HepG2 (cell line): ENCODE measurements around the gene ANKRD61. TPM values are rescaled to one million over a fixed set of nuclear protein-coding genes. Genes with fewer than 3 reads are reported as not detected.
A peak's percentile ranks its signal among the peaks of the same experiment; 100 is the strongest.
"Not testable (repeated sequence)": the region's sequence is repeated elsewhere in the genome, so short reads cannot be mapped to it uniquely, and the experiment has no call there.

Source experiments
- ATAC-seq: fragments of 200-7000 bp; cut with Tn5 transposase; 3 replicates; pipeline ENCODE4 v1.9.1; 2020; ENCODE audit warnings: mild to moderate bottlenecking, moderate library complexity
- Bru-seq: library from RNA; stranded (reverse); fragments of 400-500 nt; gene quantifications from one replicate; lab custom pipeline; 2021; lab: Mats Ljungman, UMichigan
- BruChase-seq, 2 experiments: library from RNA; stranded (reverse); fragments of 400-500 nt; gene quantifications; one replicate each; lab custom pipeline; 2021; lab: Mats Ljungman, UMichigan
- BruUV-seq: library from RNA; stranded (reverse); fragments of 400-500 nt; replicated peaks from 2 replicates; lab custom pipeline; 2021; lab: Mats Ljungman, UMichigan
- CTCF ChIA-PET: fragments of 300-600 bp; formaldehyde crosslinking; extraction: SDS; loops from one replicate; lab custom pipeline; 2021; ENCODE audit warnings: low total read pairs, inconsistent platforms, low intra/inter-chr PET ratio; lab: Yijun Ruan, JAX
- POLR2A ChIA-PET: fragments of 350-600 bp; sonication (Branson Sonifier 250); formaldehyde crosslinking; loops from one replicate; lab custom pipeline; 2020; ENCODE audit warnings: antibody characterized with exemption, inconsistent platforms; lab: Yijun Ruan, JAX
- DNase-seq: peaks from one replicate; pipeline ENCODE4 v3.0.0-alpha.2; 2015; ENCODE audit warnings: low spot score
- FAIRE-seq: peaks from 3 replicates; lab custom pipeline; 2011; peaks lifted over from hg19 to GRCh38; lab: Jason Lieb, UNC
- H2AFZ ChIP-seq: one replicate; pipeline ENCODE4 v1.6.1; 2011; ENCODE audit warnings: low read length, inconsistent platforms
- H3K27ac ChIP-seq: fragments of 300-600 bp; 3 replicates; pipeline ENCODE4 v1.8.0; 2011; ENCODE audit warnings: mixed run types, mild to moderate bottlenecking, mixed read lengths, low read length, inconsistent platforms; ENCODE audit not compliant: insufficient read depth; ENCODE audit errors: extremely low read length
- H3K27me3 ChIP-seq, 2 experiments: fragments of 200-600 bp in 1 of 2; 2 replicates in 1 of 2; 3 replicates in 1 of 2; pipeline versions ENCODE4 v1.6.0 to v1.8.0; 2011; ENCODE audit warnings: low read length in 2 of 2, mild to moderate bottlenecking in 2 of 2, moderate library complexity in 2 of 2, inconsistent platforms in 1 of 2; ENCODE audit not compliant: insufficient read depth in 2 of 2, control insufficient read depth in 1 of 2
- H3K36me3 ChIP-seq, 2 experiments: fragments of 200-600 bp in 1 of 2; replicated peaks in 1 of 2; 2 replicates in 1 of 2; 3 replicates in 1 of 2; pipeline versions ENCODE4 v1.5.1 to v1.8.0; 2011; ENCODE audit warnings: low read length in 2 of 2, inconsistent platforms in 1 of 2; ENCODE audit not compliant: insufficient read depth in 2 of 2, control insufficient read depth in 1 of 2
- H3K4me1 ChIP-seq: 2 replicates; pipeline ENCODE4 v1.5.1; 2012; ENCODE audit warnings: low read length, inconsistent platforms; ENCODE audit not compliant: insufficient read depth
- H3K4me2 ChIP-seq: 2 replicates; pipeline ENCODE4 v1.6.0; 2011; ENCODE audit warnings: low read depth, low read length, inconsistent platforms
- H3K4me3 ChIP-seq, 3 experiments: fragments of 200-600 bp in 1 of 3; sonication (generic), shearing (Covaris generic) in 1 of 3; replicated peaks in 1 of 3; 2 replicates each; pipeline ENCODE4 v1.5.1; 2011 to 2016; ENCODE audit warnings: low read length in 3 of 3, inconsistent platforms in 2 of 3, low read depth in 2 of 3, mild to moderate bottlenecking in 2 of 3, control low read depth in 1 of 3, mixed read lengths in 1 of 3; ENCODE audit not compliant: insufficient read depth in 1 of 3
- H3K79me2 ChIP-seq: one replicate; pipeline ENCODE4 v1.6.1; 2011; ENCODE audit warnings: low read length, inconsistent platforms; ENCODE audit not compliant: insufficient read depth
- H3K9ac ChIP-seq: 2 replicates; pipeline ENCODE4 v1.6.0; 2011; ENCODE audit warnings: mild to moderate bottlenecking, low read depth, low read length, inconsistent platforms; ENCODE audit not compliant: insufficient read depth
- H3K9me3 ChIP-seq: 2 replicates; pipeline ENCODE4 v1.5.1; 2012; ENCODE audit warnings: mild to moderate bottlenecking, low read length
- H4K20me1 ChIP-seq: 2 replicates; pipeline ENCODE4 v1.6.0; 2011; ENCODE audit warnings: inconsistent platforms, mild to moderate bottlenecking, low read length, moderate library complexity; ENCODE audit not compliant: insufficient read depth
- MAFF ChIP-seq: IDR thresholded peaks from 2 replicates; pipeline ENCODE4 v1.6.1; 2011; ENCODE audit warnings: low read depth, low read length, improper control_type of control experiment
- MAFK ChIP-seq, 2 experiments: IDR thresholded peaks in 1 of 2; conservative IDR thresholded peaks in 1 of 2; 2 replicates each; pipeline ENCODE4 v1.6.1; 2011; ENCODE audit warnings: improper control_type of control experiment in 2 of 2, low read length in 2 of 2
- ZNF713 ChIP-seq: sonication (generic); formaldehyde crosslinking; IDR thresholded peaks from 2 replicates; pipeline ENCODE4 v1.4.0; 2020; ENCODE audit warnings: mild to moderate bottlenecking, missing genetic modification reagents
- WGBS: methylation state at CpG from one replicate; pipeline ENCODE4 v1.1.6; 2017; ENCODE audit warnings: low lambda C conversion rate; 5-methylcytosine and 5-hydroxymethylcytosine counted together
- in situ Hi-C: cut with HindIII; loops from 2 replicates; pipeline ENCODE4 v1.10.0; 2017; ENCODE audit warnings: low pct_unique_long_range_greater_than_20kb; ENCODE audit not compliant: extremely low pct_ligation_motif_present
- intact Hi-C: fragments of 100-400 bp; cut with micrococcal nuclease; formaldehyde crosslinking; loops from one replicate; pipeline ENCODE4 v1.10.0; 2022; ENCODE audit not compliant: unreplicated experiment
- long read RNA-seq, 2 experiments: library from RNA in 1 of 2; library from polyadenylated mRNA in 1 of 2; stranded (forward) in 1 of 2; unstranded in 1 of 2; transcript quantifications; one replicate each; pipeline ENCODE4 v2.0.0, GENCODE V29; 2019 to 2022
- polyA minus RNA-seq, 3 experiments: library from RNA; depleted of rRNA, polyadenylated mRNA; stranded (reverse); fragments of >200 nt; gene quantifications; 2 replicates each; pipeline ENCODE4 v1.2.3, GENCODE V29; 2011; ENCODE audit warnings: low replicate concordance in 1 of 3
- polyA plus RNA-seq, 8 experiments: library from polyadenylated mRNA; depleted of rRNA in 3 of 8; stranded (reverse) in 7 of 8; unstranded in 1 of 8; fragments of >200 nt; fragmentation: Illumina TruSeq in 4 of 8; extraction: Trizol in 4 of 8; gene quantifications; 2 replicates each; pipeline versions ENCODE4 v1.2.1 to v1.2.3, GENCODE V29; 2011 to 2016; ENCODE audit warnings: low read depth in 4 of 8, missing spikeins in 1 of 8, mixed read lengths in 1 of 8; ENCODE audit not compliant: insufficient read depth in 1 of 8
- total RNA-seq, 5 experiments: library from RNA; depleted of rRNA; stranded (reverse); fragments of >200 nt; fragmentation: Illumina TruSeq; extraction: Trizol; gene quantifications; 2 replicates each; pipeline ENCODE4 v1.2.3, GENCODE V29; 2016; ENCODE audit warnings: low read depth in 1 of 5
- TF ChIP-seq, protein P1 (sequence below): sonication (generic); formaldehyde crosslinking; IDR thresholded peaks from 2 replicates; pipeline ENCODE4 v1.5.0; 2020; ENCODE audit warnings: missing genetic modification reagents
- TF ChIP-seq, protein P2 (sequence below): sonication (generic); formaldehyde crosslinking; IDR thresholded peaks from 2 replicates; pipeline ENCODE4 v1.4.0; 2020; ENCODE audit warnings: missing genetic modification reagents

The ANKRD61 gene
- total RNA-seq (2016; rRNA removed; fragmentation: Illumina TruSeq; extraction: Trizol) (0.13 TPM in 1 of 2 replicates, not detected in the other), polyA plus RNA-seq (2011; rRNA removed) (0.24 TPM in 1 of 2 replicates, not detected in the other), polyA minus RNA-seq (2011; rRNA and poly(A)+ RNA removed; ENCODE audit: low replicate concordance) (0.65 TPM in 1 of 2 replicates, not detected in the other), Bru-seq, nascent RNA (percentile 24 among the genes with signal in this experiment), BruChase-seq, experiment 1, labeled RNA remaining after a 6-hour chase (percentile 28 among the genes with signal in this experiment), BruChase-seq, experiment 2, labeled RNA remaining after a 2-hour chase (percentile 31 among the genes with signal in this experiment)
- total RNA-seq (2016; cell fraction: cytosol; rRNA removed; fragmentation: Illumina TruSeq; extraction: Trizol; ENCODE audit: low read depth) = not detected in 2 replicates
- total RNA-seq (2016; cell fraction: insoluble cytoplasmic fraction; rRNA removed; fragmentation: Illumina TruSeq; extraction: Trizol) = 0.11 TPM in 1 of 2 replicates, not detected in the other
- not detected in 2 replicates for total RNA-seq (2016; cell fraction: membrane; rRNA removed; fragmentation: Illumina TruSeq; extraction: Trizol)
- total RNA-seq (2016; cell fraction: nucleus; rRNA removed; fragmentation: Illumina TruSeq; extraction: Trizol) = not detected in 2 replicates
- polyA plus RNA-seq (2011; cell fraction: cytosol; rRNA removed) = 0.10 and 0.13 TPM in 2 replicates
- 0.17 and 0.21 TPM in 2 replicates for polyA plus RNA-seq (2011; cell fraction: nucleus; rRNA removed)
- polyA plus RNA-seq (2012) = 1.3 and 1.4 TPM in 2 replicates
- 0.08 and 0.14 TPM in 2 replicates for polyA plus RNA-seq (2016; cell fraction: cytosol; fragmentation: Illumina TruSeq; extraction: Trizol; ENCODE audit: low read depth)
- not detected in 2 replicates for polyA plus RNA-seq (2016; cell fraction: insoluble cytoplasmic fraction; fragmentation: Illumina TruSeq; extraction: Trizol; ENCODE audit: low read depth)
- not detected in 2 replicates for polyA plus RNA-seq (2016; cell fraction: membrane; fragmentation: Illumina TruSeq; extraction: Trizol; ENCODE audit: low read depth)
- not detected in 2 replicates for polyA plus RNA-seq (2016; cell fraction: nucleus; fragmentation: Illumina TruSeq; extraction: Trizol; ENCODE audit: insufficient read depth, low read depth)
- polyA minus RNA-seq (2011; cell fraction: cytosol; rRNA and poly(A)+ RNA removed) = not detected in 2 replicates
- polyA minus RNA-seq (2011; cell fraction: nucleus; rRNA and poly(A)+ RNA removed) = not detected in 2 replicates
- long read RNA-seq, experiment 1 = 0 reads
- long read RNA-seq, experiment 2 = 0 reads

DNA sequence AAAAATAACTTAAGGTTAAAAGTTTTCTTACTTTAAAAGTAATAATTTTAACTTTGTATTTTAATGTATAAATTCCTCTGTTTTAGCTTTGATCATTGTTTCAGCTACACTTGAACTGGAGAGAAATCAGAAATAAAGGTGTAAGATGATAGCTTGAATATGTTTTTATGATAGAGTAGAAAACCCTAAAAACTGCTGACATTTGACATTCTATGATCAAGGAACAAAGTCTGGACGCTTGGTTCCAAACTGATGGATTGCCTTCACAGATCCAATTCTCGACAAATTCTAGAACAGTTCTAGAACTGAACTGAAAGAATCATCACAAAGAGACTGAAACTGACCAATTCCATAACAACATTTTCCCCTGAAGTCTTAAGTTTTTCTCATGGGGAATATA lies at the start of gene ANKRD61:
Gene ANKRD61 (plus strand): TSS at position 389 of the 400 bp plus-strand sequence. CDS start 0 bp downstream, at position 389.
- Histone ChIP-seq H3K79me2 (no peaks in the 10 kb centered on the region), H3K4me3 (no peak within 1 kb of the TSS), H3K27me3 (no peaks in the 10 kb centered on the region), H3K27ac (no peak within 1 kb of the TSS), H3K4me2 (no peak within 1 kb of the TSS), H3K36me3 (peaks cover 38 to 80% of the 10 kb centered on the region in 2 experiments), H4K20me1 (0 out of 2 replicates have a peak, but pooled peaks cover 2% of the 10 kb centered on the region), H3K4me1 (no peaks in the 10 kb centered on the region), H3K9me3 (no peaks in the 10 kb centered on the region), H3K9ac (no peak within 1 kb of the TSS), H2AFZ (no peak within 1 kb of the TSS)
- in situ Hi-C loops (no loop called here), intact Hi-C loops (no loop called here)
- no peak for DNase-seq
- ATAC-seq = no peak
- ChIA-PET CTCF (no interaction called here), POLR2A (no interaction called here)
- 100% methylated on average over 2 of the region's 2 CpGs for WGBS
- no TSS peak for BruUV-seq
- TF ChIP-seq MAFK (conservative IDR thresholded peaks at IDR 0.05 in 1 of 2, IDR thresholded peaks at IDR 0.05 in 1 of 2; ENCODE audit: low read length in 2 of 2) = peak; percentile 83 to 87
- TF ChIP-seq ZNF713 (CRISPR knock-in tag) = no peak
- TF ChIP-seq MAFF = peak; percentile 74
- TF ChIP-seq, protein P1, sequence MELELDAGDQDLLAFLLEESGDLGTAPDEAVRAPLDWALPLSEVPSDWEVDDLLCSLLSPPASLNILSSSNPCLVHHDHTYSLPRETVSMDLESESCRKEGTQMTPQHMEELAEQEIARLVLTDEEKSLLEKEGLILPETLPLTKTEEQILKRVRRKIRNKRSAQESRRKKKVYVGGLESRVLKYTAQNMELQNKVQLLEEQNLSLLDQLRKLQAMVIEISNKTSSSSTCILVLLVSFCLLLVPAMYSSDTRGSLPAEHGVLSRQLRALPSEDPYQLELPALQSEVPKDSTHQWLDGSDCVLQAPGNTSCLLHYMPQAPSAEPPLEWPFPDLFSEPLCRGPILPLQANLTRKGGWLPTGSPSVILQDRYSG = no peak
- TF ChIP-seq, protein P2, sequence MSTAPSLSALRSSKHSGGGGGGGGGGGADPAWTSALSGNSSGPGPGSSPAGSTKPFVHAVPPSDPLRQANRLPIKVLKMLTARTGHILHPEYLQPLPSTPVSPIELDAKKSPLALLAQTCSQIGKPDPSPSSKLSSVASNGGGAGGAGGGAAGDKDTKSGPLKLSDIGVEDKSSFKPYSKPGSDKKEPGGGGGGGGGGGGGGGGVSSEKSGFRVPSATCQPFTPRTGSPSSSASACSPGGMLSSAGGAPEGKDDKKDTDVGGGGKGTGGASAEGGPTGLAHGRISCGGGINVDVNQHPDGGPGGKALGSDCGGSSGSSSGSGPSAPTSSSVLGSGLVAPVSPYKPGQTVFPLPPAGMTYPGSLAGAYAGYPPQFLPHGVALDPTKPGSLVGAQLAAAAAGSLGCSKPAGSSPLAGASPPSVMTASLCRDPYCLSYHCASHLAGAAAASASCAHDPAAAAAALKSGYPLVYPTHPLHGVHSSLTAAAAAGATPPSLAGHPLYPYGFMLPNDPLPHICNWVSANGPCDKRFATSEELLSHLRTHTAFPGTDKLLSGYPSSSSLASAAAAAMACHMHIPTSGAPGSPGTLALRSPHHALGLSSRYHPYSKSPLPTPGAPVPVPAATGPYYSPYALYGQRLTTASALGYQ (CRISPR knock-in tag) = no peak
- FAIRE-seq = no peak

- H3K36me3 ChIP-seq = peaks cover 0 to 21% of the 10 kb centered on the region in 2 experiments; a peak in 2 of 5 replicates
- H3K4me1 ChIP-seq, H3K27ac ChIP-seq, in situ Hi-C loops, H3K4me2 ChIP-seq, H3K4me3 ChIP-seq, H3K9ac ChIP-seq, POLR2A ChIA-PET, ATAC-seq, H4K20me1 ChIP-seq, H3K27me3 ChIP-seq, intact Hi-C loops, FAIRE-seq, H3K9me3 ChIP-seq, H2AFZ ChIP-seq, H3K79me2 ChIP-seq, CTCF ChIA-PET, DNase-seq: not testable (repeated sequence)
- TSS peak; percentile 56 for BruUV-seq
- 97% methylated on average over 15 of the region's 15 CpGs for WGBS
Measured at GRCh38 chr7:5987061-5987460, 44.1 kb upstream of the ANKRD61 start.
